DOHH2 (cell line): ENCODE measurements around the gene APOBEC3B.
A peak's percentile ranks its signal among the peaks of the same experiment; 100 is the strongest.

Experiments used
- H3F3A ChIP-seq: fragments of 200-600 bp; sonication (generic), shearing (Covaris generic); 2 replicates; pipeline ENCODE4 v1.6.0; 2016; ENCODE audit warnings: antibody characterized with exemption, mild to moderate bottlenecking; ENCODE audit not compliant: control insufficient read depth, insufficient read depth
- H3K27ac ChIP-seq: fragments of 200-600 bp; sonication (generic); 2 replicates; pipeline ENCODE4 v1.5.1; 2014; ENCODE audit warnings: low read depth, mild to moderate bottlenecking, low read length, moderate library complexity
- H3K27me3 ChIP-seq: fragments of 200-600 bp; sonication (generic); 2 replicates; pipeline ENCODE4 v1.6.1; 2014; ENCODE audit warnings: mild to moderate bottlenecking, low read length, mixed read lengths; ENCODE audit not compliant: control insufficient read depth
- H3K36me3 ChIP-seq: fragments of 200-600 bp; sonication (generic); 2 replicates; pipeline ENCODE4 v1.6.1; 2014; ENCODE audit warnings: mild to moderate bottlenecking, low read length, moderate library complexity, mixed read lengths; ENCODE audit not compliant: control insufficient read depth
- H3K4me1 ChIP-seq: fragments of 200-600 bp; sonication (generic); 2 replicates; pipeline ENCODE4 v1.6.1; 2014; ENCODE audit warnings: mild to moderate bottlenecking, low read length, mixed read lengths; ENCODE audit not compliant: control insufficient read depth
- H3K4me2 ChIP-seq: fragments of 200-600 bp; sonication (generic); 2 replicates; pipeline ENCODE4 v1.6.0; 2014; ENCODE audit warnings: mild to moderate bottlenecking, low read length, moderate library complexity
- H3K4me3 ChIP-seq: fragments of 200-600 bp; sonication (generic); 2 replicates; pipeline ENCODE4 v1.5.1; 2014; ENCODE audit warnings: mild to moderate bottlenecking, low read length, mixed read lengths
- H3K79me2 ChIP-seq: fragments of 200-600 bp; sonication (generic); 2 replicates; pipeline ENCODE4 v1.6.1; 2014; ENCODE audit warnings: mild to moderate bottlenecking, low read length, mixed read lengths; ENCODE audit not compliant: control insufficient read depth
- H3K9me2 ChIP-seq: fragments of 200-600 bp; sonication (generic); replicated peaks from 2 replicates; pipeline ENCODE4 v1.6.1; 2014; ENCODE audit warnings: mild to moderate bottlenecking, low read length, mixed read lengths; ENCODE audit not compliant: control insufficient read depth
- H3K9me3 ChIP-seq: fragments of 200-600 bp; sonication (generic); 2 replicates; pipeline ENCODE4 v1.6.1; 2014; ENCODE audit warnings: antibody characterized with exemption, low read length, mixed read lengths; ENCODE audit not compliant: control insufficient read depth, insufficient read depth
- H4K20me1 ChIP-seq: fragments of 200-600 bp; sonication (generic); 2 replicates; pipeline ENCODE4 v1.6.0; 2014; ENCODE audit warnings: low read depth, mild to moderate bottlenecking, antibody characterized with exemption, low read length, moderate library complexity; ENCODE audit not compliant: control insufficient read depth, insufficient read depth
- CTCF ChIP-seq: fragments of 200-600 bp; sonication (generic); IDR thresholded peaks from one replicate; pipeline ENCODE4 v1.5.1; 2014; ENCODE audit warnings: antibody characterized with exemption, mild to moderate bottlenecking, low read depth, low read length; ENCODE audit not compliant: poor library complexity, severe bottlenecking
- EZH2phosphoT487 ChIP-seq: fragments of 200-600 bp; sonication (generic); IDR thresholded peaks from 2 replicates; pipeline ENCODE4 v1.6.1; 2017; ENCODE audit warnings: borderline replicate concordance, mild to moderate bottlenecking, antibody characterized with exemption, low read length, moderate library complexity, mixed read lengths

The APOBEC3B gene

GRCh38 chr22:39021552-39022250 is 39.6 kb downstream of the APOBEC3B start:
- peaks cover 5% of the 10 kb centered on the region; the same call in 1 of the 2 replicates for H3K36me3 ChIP-seq
- H3K79me2 ChIP-seq = peaks cover 6% of the 10 kb centered on the region; the same call in 1 of the 2 replicates
- no peaks in the 10 kb centered on the region for H3K9me2 ChIP-seq
- H3F3A ChIP-seq = peaks cover 8% of the 10 kb centered on the region; the same call in 1 of the 2 replicates
- H3K27ac ChIP-seq = peak overlapping the region; percentile 33
- TF ChIP-seq EZH2phosphoT487 = no peak
- no peak for TF ChIP-seq CTCF
- peak overlapping the region; percentile 68 for H3K4me2 ChIP-seq
- H3K9me3 ChIP-seq = no peaks in the 10 kb centered on the region
- H3K27me3 ChIP-seq = no peaks in the 10 kb centered on the region
- H3K4me3 ChIP-seq = peak overlapping the region; percentile 70
- H3K4me1 ChIP-seq = peaks cover 35% of the 10 kb centered on the region
- no peaks in the 10 kb centered on the region for H4K20me1 ChIP-seq

GRCh38 chr22:39024519-39025308 is 42.6 kb downstream of the APOBEC3B start:
- no peak overlapping the region for H3K4me2 ChIP-seq
- no peaks in the 10 kb centered on the region for H3K9me3 ChIP-seq
- H3K4me3 ChIP-seq = no peak overlapping the region
- H3K4me1 ChIP-seq = peaks cover 35% of the 10 kb centered on the region
- no peaks in the 10 kb centered on the region for H3F3A ChIP-seq
- H3K79me2 ChIP-seq = peaks cover 6% of the 10 kb centered on the region; the same call in 1 of the 2 replicates
- no peaks in the 10 kb centered on the region for H3K9me2 ChIP-seq
- H3K27me3 ChIP-seq = no peaks in the 10 kb centered on the region
- no peaks in the 10 kb centered on the region for H4K20me1 ChIP-seq
- H3K27ac ChIP-seq = no peak overlapping the region
- peaks cover 5% of the 10 kb centered on the region; the same call in 1 of the 2 replicates for H3K36me3 ChIP-seq
- TF ChIP-seq EZH2phosphoT487 (no peak), CTCF (no peak)

DNA sequence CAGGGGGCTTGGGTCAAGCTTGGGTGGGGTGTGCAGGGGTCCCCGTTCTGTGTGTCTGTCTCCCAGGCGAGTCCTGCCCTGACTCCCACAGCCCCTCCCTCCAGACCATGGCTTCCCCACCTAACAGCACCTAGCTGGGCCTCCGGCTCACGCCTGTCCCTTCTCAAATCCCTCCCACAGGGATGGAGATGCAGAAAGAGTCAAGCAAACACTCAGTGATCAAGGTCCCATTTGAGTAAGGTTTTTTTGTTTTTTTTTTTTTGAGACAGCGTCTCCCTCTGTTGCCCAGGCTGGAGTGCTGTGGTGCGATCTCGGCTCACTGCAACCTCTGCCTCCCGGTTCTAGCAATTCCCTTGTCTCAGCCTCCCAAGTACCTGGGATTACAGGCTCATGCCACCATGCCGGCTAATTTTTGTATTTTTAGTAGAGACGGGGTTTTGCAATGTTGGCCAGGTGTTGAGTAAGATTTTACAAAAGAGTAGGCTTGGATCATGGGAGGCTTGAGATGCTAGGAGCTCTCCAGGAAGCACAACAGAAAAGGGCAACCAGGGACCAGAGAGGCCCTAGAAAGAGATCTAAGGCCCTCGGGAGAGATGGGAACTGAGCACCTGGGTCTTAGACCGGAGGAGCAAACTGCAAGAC is 44.5 kb downstream of the APOBEC3B start:
- Histone ChIP-seq H3K36me3 (peaks cover 5% of the 10 kb centered on the region; the same call in 1 of the 2 replicates), H3K4me3 (no peak overlapping the region), H3K9me2 (no peaks in the 10 kb centered on the region), H4K20me1 (no peaks in the 10 kb centered on the region), H3K9me3 (no peaks in the 10 kb centered on the region), H3K4me2 (no peak overlapping the region), H3K4me1 (peaks cover 21% of the 10 kb centered on the region), H3K27ac (no peak overlapping the region), H3K79me2 (peaks cover 3% of the 10 kb centered on the region; the same call in 1 of the 2 replicates), H3K27me3 (no peaks in the 10 kb centered on the region), H3F3A (no peaks in the 10 kb centered on the region)
- no peak for TF ChIP-seq CTCF
- no peak for TF ChIP-seq EZH2phosphoT487
